HepG2 (cell line): ENCODE results near the gene MTHFSD. TPM values are rescaled to one million over a fixed set of nuclear protein-coding genes. Genes with fewer than 3 reads are reported as not detected.

ENCODE experiments used
- ATAC-seq: fragments of 200-7000 bp; cut with Tn5 transposase; 3 replicates; pipeline ENCODE4 v1.9.1; 2020; ENCODE audit warnings: mild to moderate bottlenecking, moderate library complexity
- BruUV-seq: library from RNA; stranded (reverse); fragments of 400-500 nt; replicated peaks from 2 replicates; lab custom pipeline; 2021; lab: Mats Ljungman, UMichigan
- CTCF ChIA-PET: fragments of 300-600 bp; formaldehyde crosslinking; extraction: SDS; loops from one replicate; lab custom pipeline; 2021; ENCODE audit warnings: low total read pairs, inconsistent platforms, low intra/inter-chr PET ratio; lab: Yijun Ruan, JAX
- POLR2A ChIA-PET: fragments of 350-600 bp; sonication (Branson Sonifier 250); formaldehyde crosslinking; loops from one replicate; lab custom pipeline; 2020; ENCODE audit warnings: antibody characterized with exemption, inconsistent platforms; lab: Yijun Ruan, JAX
- DNase-seq: peaks from one replicate; pipeline ENCODE4 v3.0.0-alpha.2; 2015; ENCODE audit warnings: low spot score
- FAIRE-seq: peaks from 3 replicates; lab custom pipeline; 2011; peaks lifted over from hg19 to GRCh38; lab: Jason Lieb, UNC
- H2AFZ ChIP-seq: one replicate; pipeline ENCODE4 v1.6.1; 2011; ENCODE audit warnings: low read length, inconsistent platforms
- H3K27ac ChIP-seq: fragments of 300-600 bp; 3 replicates; pipeline ENCODE4 v1.8.0; 2011; ENCODE audit warnings: mixed run types, mild to moderate bottlenecking, mixed read lengths, low read length, inconsistent platforms; ENCODE audit not compliant: insufficient read depth; ENCODE audit errors: extremely low read length
- H3K27me3 ChIP-seq, 2 experiments: fragments of 200-600 bp in 1 of 2; 2 replicates in 1 of 2; 3 replicates in 1 of 2; pipeline versions ENCODE4 v1.6.0 to v1.8.0; 2011; ENCODE audit warnings: low read length in 2 of 2, mild to moderate bottlenecking in 2 of 2, moderate library complexity in 2 of 2, inconsistent platforms in 1 of 2; ENCODE audit not compliant: insufficient read depth in 2 of 2, control insufficient read depth in 1 of 2
- H3K36me3 ChIP-seq, 2 experiments: fragments of 200-600 bp in 1 of 2; replicated peaks in 1 of 2; 2 replicates in 1 of 2; 3 replicates in 1 of 2; pipeline versions ENCODE4 v1.5.1 to v1.8.0; 2011; ENCODE audit warnings: low read length in 2 of 2, inconsistent platforms in 1 of 2; ENCODE audit not compliant: insufficient read depth in 2 of 2, control insufficient read depth in 1 of 2
- H3K4me1 ChIP-seq: 2 replicates; pipeline ENCODE4 v1.5.1; 2012; ENCODE audit warnings: low read length, inconsistent platforms; ENCODE audit not compliant: insufficient read depth
- H3K4me2 ChIP-seq: 2 replicates; pipeline ENCODE4 v1.6.0; 2011; ENCODE audit warnings: low read depth, low read length, inconsistent platforms
- H3K4me3 ChIP-seq, 3 experiments: fragments of 200-600 bp in 1 of 3; sonication (generic), shearing (Covaris generic) in 1 of 3; replicated peaks in 1 of 3; 2 replicates each; pipeline ENCODE4 v1.5.1; 2011 to 2016; ENCODE audit warnings: low read length in 3 of 3, inconsistent platforms in 2 of 3, low read depth in 2 of 3, mild to moderate bottlenecking in 2 of 3, control low read depth in 1 of 3, mixed read lengths in 1 of 3; ENCODE audit not compliant: insufficient read depth in 1 of 3
- H3K79me2 ChIP-seq: one replicate; pipeline ENCODE4 v1.6.1; 2011; ENCODE audit warnings: low read length, inconsistent platforms; ENCODE audit not compliant: insufficient read depth
- H3K9ac ChIP-seq: 2 replicates; pipeline ENCODE4 v1.6.0; 2011; ENCODE audit warnings: mild to moderate bottlenecking, low read depth, low read length, inconsistent platforms; ENCODE audit not compliant: insufficient read depth
- H3K9me3 ChIP-seq: 2 replicates; pipeline ENCODE4 v1.5.1; 2012; ENCODE audit warnings: mild to moderate bottlenecking, low read length
- H4K20me1 ChIP-seq: 2 replicates; pipeline ENCODE4 v1.6.0; 2011; ENCODE audit warnings: inconsistent platforms, mild to moderate bottlenecking, low read length, moderate library complexity; ENCODE audit not compliant: insufficient read depth
- EZH2 ChIP-seq: conservative IDR thresholded peaks from 2 replicates; pipeline ENCODE4 v1.6.1; 2012; ENCODE audit warnings: mild to moderate bottlenecking, low read depth, low read length, moderate library complexity
- LRRFIP1 ChIP-seq: sonication (generic); formaldehyde crosslinking; conservative IDR thresholded peaks from 2 replicates; pipeline ENCODE4 v1.4.0; 2020; ENCODE audit warnings: missing genetic modification reagents
- ZFP90 ChIP-seq: sonication (generic); formaldehyde crosslinking; IDR thresholded peaks from 2 replicates; pipeline ENCODE4 v1.8.0; 2022; ENCODE audit warnings: missing genetic modification reagents, mild to moderate bottlenecking, inconsistent platforms, borderline replicate concordance
- ZNF30 ChIP-seq: sonication (generic); formaldehyde crosslinking; IDR thresholded peaks from 2 replicates; pipeline ENCODE4 v1.5.0; 2020; ENCODE audit warnings: mild to moderate bottlenecking, missing genetic modification reagents
- ZNF496 ChIP-seq: sonication (generic); formaldehyde crosslinking; IDR thresholded peaks from 2 replicates; pipeline ENCODE4 v1.8.1; 2023; ENCODE audit warnings: mild to moderate bottlenecking, moderate library complexity, missing genetic modification reagents; ENCODE audit not compliant: insufficient replicate concordance
- ZNF7 ChIP-seq: IDR thresholded peaks from 2 replicates; pipeline ENCODE4 v1.6.1; 2016; ENCODE audit warnings: missing biosample characterization, missing genetic modification reagents
- ZNF780A ChIP-seq: sonication (generic); formaldehyde crosslinking; IDR thresholded peaks from 2 replicates; pipeline ENCODE4 v1.8.0; 2022; ENCODE audit warnings: mild to moderate bottlenecking, missing genetic modification reagents, moderate library complexity
- WGBS: methylation state at CpG from one replicate; pipeline ENCODE4 v1.1.6; 2017; ENCODE audit warnings: low lambda C conversion rate; 5-methylcytosine and 5-hydroxymethylcytosine counted together
- in situ Hi-C: cut with HindIII; loops from 2 replicates; pipeline ENCODE4 v1.10.0; 2017; ENCODE audit warnings: low pct_unique_long_range_greater_than_20kb; ENCODE audit not compliant: extremely low pct_ligation_motif_present
- intact Hi-C: fragments of 100-400 bp; cut with micrococcal nuclease; formaldehyde crosslinking; loops from one replicate; pipeline ENCODE4 v1.10.0; 2022; ENCODE audit not compliant: unreplicated experiment
- polyA plus RNA-seq, 8 experiments: library from polyadenylated mRNA; depleted of rRNA in 3 of 8; stranded (reverse) in 7 of 8; unstranded in 1 of 8; fragments of >200 nt; fragmentation: Illumina TruSeq in 4 of 8; extraction: Trizol in 4 of 8; gene quantifications; 2 replicates each; pipeline versions ENCODE4 v1.2.1 to v1.2.3, GENCODE V29; 2011 to 2016; ENCODE audit warnings: low read depth in 4 of 8, missing spikeins in 1 of 8, mixed read lengths in 1 of 8; ENCODE audit not compliant: insufficient read depth in 1 of 8
- total RNA-seq, 5 experiments: library from RNA; depleted of rRNA; stranded (reverse); fragments of >200 nt; fragmentation: Illumina TruSeq; extraction: Trizol; gene quantifications; 2 replicates each; pipeline ENCODE4 v1.2.3, GENCODE V29; 2016; ENCODE audit warnings: low read depth in 1 of 5

The MTHFSD gene
- total and polyA plus RNA-seq, 2 of the 13 experiments (the other 11 are each of a cell fraction or from before 2014, with no cell fraction given): 14.2 to 16.3 TPM

- WGBS: 30% methylated on average over 8 of the region's 8 CpGs
- CTCF ChIA-PET: no interaction called here
- in situ Hi-C loops: no loop called here
- Histone ChIP-seq H3K4me1 (no peaks in the 10 kb centered on the region), H3K9ac (no peak overlapping the region), H3K36me3 (no peaks in the 10 kb centered on the region), H2AFZ (no peak overlapping the region), H3K4me2 (no peak overlapping the region), H3K4me3 (no peak overlapping the region), H4K20me1 (no peaks in the 10 kb centered on the region), H3K9me3 (no peaks in the 10 kb centered on the region), H3K79me2 (no peaks in the 10 kb centered on the region), H3K27me3 (peaks cover 6 to 63% of the 10 kb centered on the region in 2 experiments), H3K27ac (no peak overlapping the region)
- FAIRE-seq: no peak
- intact Hi-C loops: no loop called here
- no peak for DNase-seq
- POLR2A ChIA-PET: no interaction called here
- ATAC-seq: no peak
- BruUV-seq: no TSS peak
- no peak for TF ChIP-seq ZNF496 (CRISPR knock-in tag)
- TF ChIP-seq ZNF7: no peak
- TF ChIP-seq LRRFIP1 (CRISPR knock-in tag): no peak
- no peak for TF ChIP-seq ZNF780A (CRISPR knock-in tag)
- TF ChIP-seq ZNF30 (CRISPR knock-in tag): no peak
Observed at GRCh38 chr16:86594721-86595120, 39.7 kb upstream of the MTHFSD start.

GRCh38 chr16:86593913-86594620 is 39.0 kb upstream of the MTHFSD start:
- H4K20me1 ChIP-seq: no peaks in the 10 kb centered on the region
- DNase-seq (no peak), ATAC-seq (no peak), FAIRE-seq (no peak)
- no peaks in the 10 kb centered on the region for H3K4me1 ChIP-seq
- in situ Hi-C loops (no loop called here), intact Hi-C loops (no loop called here)
- WGBS: 18% methylated on average over 13 of the region's 13 CpGs
- H3K9me3 ChIP-seq: no peaks in the 10 kb centered on the region
- ChIA-PET POLR2A (no interaction called here), CTCF (no interaction called here)
- H3K79me2 ChIP-seq: no peaks in the 10 kb centered on the region
- peak; percentile 57; the same call in 1 of the 2 replicates for TF ChIP-seq EZH2
- no peak for TF ChIP-seq ZFP90 (CRISPR knock-in tag)
- no peak overlapping the region for H3K4me3 ChIP-seq
- H3K36me3 ChIP-seq: no peaks in the 10 kb centered on the region
- H3K4me2 ChIP-seq: no peak overlapping the region
- no TSS peak for BruUV-seq
- no peak overlapping the region for H3K27ac ChIP-seq
- no peak overlapping the region for H2AFZ ChIP-seq
- peaks cover 6 to 63% of the 10 kb centered on the region in 2 experiments for H3K27me3 ChIP-seq
- no peak overlapping the region for H3K9ac ChIP-seq
